Measurements from ENCODE around the gene ERG. TPM values are rescaled to one million over a fixed set of nuclear protein-coding genes. Genes with fewer than 3 reads are reported as not detected.
A peak's percentile ranks its signal among the peaks of the same experiment; 100 is the strongest.

ERG gene
- total and polyA plus RNA-seq, 2 of the 13 experiments (the other 11 are each of a cell fraction or from before 2014, with no cell fraction given): not detected

GRCh38 chr21:38524168-38525153 lies 26.2 kb upstream of the ERG start (continued):
- TF ChIP-seq FOXO1 (CRISPR knock-in tag; IDR thresholded peaks at IDR 0.05) (peak; percentile 85; the same call in 1 of the 2 replicates), STAT5B (CRISPR knock-in tag; IDR thresholded peaks at IDR 0.05) (no peak), GLI4 (CRISPR knock-in tag; IDR thresholded peaks at IDR 0.05; ENCODE audit: borderline replicate concordance) (no peak), HCFC1 (IDR thresholded peaks at IDR 0.05; ENCODE audit: low read depth, low read length) (no peak), LCORL (IDR thresholded peaks at IDR 0.05) (no peak), LCORL (CRISPR knock-in tag; IDR thresholded peaks at IDR 0.05) (peak; percentile 22; the same call in 1 of the 2 replicates), HNRNPUL1 (IDR thresholded peaks at IDR 0.05; ENCODE audit: low read depth, low read length) (no peak), MTF2 (CRISPR knock-in tag; IDR thresholded peaks at IDR 0.05; ENCODE audit: borderline replicate concordance) (no peak), CBX1 (IDR thresholded peaks at IDR 0.05; ENCODE audit: low read depth) (no peak), ZBTB40 (IDR thresholded peaks at IDR 0.05) (no peak), ZBTB40 (CRISPR knock-in tag; IDR thresholded peaks at IDR 0.05) (no peak), CREM (IDR thresholded peaks at IDR 0.05) (peak; percentile 43), CREM (CRISPR knock-in tag; IDR thresholded peaks at IDR 0.05) (no peak), NFE2L2 (IDR thresholded peaks at IDR 0.05; ENCODE audit: low read length) (no peak), PAX8 (CRISPR knock-in tag; IDR thresholded peaks at IDR 0.05; ENCODE audit: borderline replicate concordance) (no peak), ZNF878 (CRISPR knock-in tag; IDR thresholded peaks at IDR 0.05) (no peak), TAF1 (CRISPR knock-in tag; IDR thresholded peaks at IDR 0.05) (no peak), SOX6 (IDR thresholded peaks at IDR 0.05) (no peak), SOX6 (CRISPR knock-in tag; IDR thresholded peaks at IDR 0.05) (peak; percentile 78), CHD4 (IDR thresholded peaks at IDR 0.05; ENCODE audit: borderline replicate concordance, low read length) (peak; percentile 56; the same call in 1 of the 2 replicates), TBX2 (CRISPR knock-in tag; IDR thresholded peaks at IDR 0.05; ENCODE audit: borderline replicate concordance) (0 out of 2 replicates have a peak, but pooled peaks have one; percentile 19), ZMYM3 (CRISPR knock-in tag; IDR thresholded peaks at IDR 0.05) (no peak), PAF1 (CRISPR knock-in tag; IDR thresholded peaks at IDR 0.05) (no peak), RFXAP (CRISPR knock-in tag; IDR thresholded peaks at IDR 0.05; ENCODE audit: borderline replicate concordance) (no peak)

Data from HepG2 (cell line).